GM21723 (cell line): Measurements from ENCODE around the gene C2CD2L.
"Not testable (repeated sequence)": the region's sequence is repeated elsewhere in the genome, so short reads cannot be mapped to it uniquely, and the experiment has no call there.

Source experiments
- ATAC-seq: cut with Tn5 transposase; IDR thresholded peaks from one replicate; pipeline ENCODE4 v1.9.1; 2021; ENCODE audit warnings: mild to moderate bottlenecking, moderate library complexity; ENCODE audit not compliant: unreplicated experiment

C2CD2L gene

DNA sequence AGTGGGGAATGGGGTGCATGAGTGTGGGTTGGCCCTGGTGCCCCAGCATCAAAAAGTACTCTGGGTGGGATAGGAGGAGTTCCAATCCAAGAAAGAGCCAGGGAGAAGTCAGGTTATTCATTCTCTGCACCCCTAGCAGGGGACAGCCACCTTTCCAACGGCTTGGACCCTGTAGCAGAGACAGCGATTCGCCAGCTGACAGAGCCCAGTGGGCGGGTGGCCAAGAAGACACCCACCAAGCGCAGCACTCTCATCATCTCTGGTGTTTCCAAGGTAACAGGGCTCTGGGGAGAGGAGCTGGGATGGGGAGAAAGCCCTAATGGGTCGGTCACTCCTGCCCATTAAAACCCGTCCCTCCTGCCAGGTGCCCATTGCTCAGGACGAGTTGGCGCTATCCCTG, 6.6 kb downstream of the C2CD2L start:
- ATAC-seq: no peak

DNA sequence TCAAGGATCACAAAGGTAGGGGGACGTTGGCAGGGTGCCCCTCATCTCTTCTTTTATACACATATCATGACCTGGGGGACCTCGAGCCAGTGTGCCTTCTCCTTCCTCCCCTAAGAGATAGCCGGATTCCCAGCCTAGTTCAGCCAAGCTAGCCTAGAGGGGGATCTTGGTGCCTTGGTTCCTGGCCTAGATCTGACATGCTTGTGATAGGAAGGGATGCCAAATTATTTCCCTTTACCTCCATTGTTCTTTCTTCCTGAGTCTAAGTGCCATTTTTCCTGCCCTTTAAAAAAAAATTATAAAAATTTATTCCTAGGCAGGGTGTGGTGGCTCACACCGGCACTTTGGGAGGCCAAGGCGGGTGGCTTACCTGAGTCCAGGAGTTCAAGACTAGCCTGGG, 7.2 kb downstream of the C2CD2L start:
- no peak for ATAC-seq

DNA sequence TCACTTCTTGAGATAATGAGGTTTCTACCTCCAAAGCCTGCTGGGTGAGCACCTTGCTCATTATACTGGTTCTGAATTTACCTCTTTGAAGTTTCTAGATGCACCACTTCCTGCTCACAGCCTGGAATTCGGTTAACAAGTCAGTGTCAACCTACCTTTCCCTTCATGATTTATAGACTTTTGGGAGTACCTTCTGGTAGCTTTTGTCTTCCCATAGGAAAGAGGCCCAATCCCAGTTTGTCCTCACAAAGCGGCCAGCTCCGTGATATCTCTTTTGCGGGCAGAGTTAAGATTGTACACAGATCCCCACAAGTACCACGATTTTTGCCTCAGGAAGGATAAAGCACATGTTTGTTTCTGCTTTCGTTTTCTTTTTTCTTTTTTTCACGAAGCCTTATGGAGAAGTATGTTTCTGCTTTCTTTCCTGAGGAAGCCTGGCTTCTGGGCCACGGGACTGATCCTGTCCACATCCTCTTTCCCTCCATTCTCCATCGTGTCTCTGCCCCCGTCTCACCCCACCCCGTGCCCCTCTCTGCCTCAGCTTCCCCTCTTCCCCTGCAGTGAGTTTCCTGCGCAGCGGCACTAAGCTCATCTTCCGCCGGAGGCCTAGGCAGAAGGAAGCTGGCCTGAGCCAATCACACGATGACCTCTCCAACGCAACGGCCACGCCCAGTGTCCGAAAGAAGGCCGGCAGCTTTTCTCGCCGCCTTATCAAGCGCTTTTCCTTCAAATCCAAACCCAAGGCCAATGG, 8.5 kb downstream of the C2CD2L start:
- no peak for ATAC-seq

DNA sequence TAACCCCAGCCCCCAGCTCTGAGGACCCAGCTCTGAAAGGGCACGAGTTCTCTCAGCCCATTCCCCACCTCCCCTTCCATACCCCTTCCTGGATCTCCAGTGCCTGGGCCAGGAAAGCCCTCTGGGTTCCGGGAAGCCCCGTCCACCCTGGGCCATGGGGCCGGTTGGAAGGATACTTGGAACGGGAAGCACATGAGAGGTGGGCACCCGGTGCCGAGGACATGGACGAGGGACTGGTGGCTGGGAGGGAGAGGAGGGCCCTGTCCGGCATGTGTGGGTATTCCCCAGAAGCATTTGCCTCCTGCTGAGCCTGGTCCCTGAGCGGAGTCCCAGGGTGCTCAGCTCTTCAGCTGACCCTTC, 9.1 kb downstream of the C2CD2L start:
- no peak for ATAC-seq

DNA sequence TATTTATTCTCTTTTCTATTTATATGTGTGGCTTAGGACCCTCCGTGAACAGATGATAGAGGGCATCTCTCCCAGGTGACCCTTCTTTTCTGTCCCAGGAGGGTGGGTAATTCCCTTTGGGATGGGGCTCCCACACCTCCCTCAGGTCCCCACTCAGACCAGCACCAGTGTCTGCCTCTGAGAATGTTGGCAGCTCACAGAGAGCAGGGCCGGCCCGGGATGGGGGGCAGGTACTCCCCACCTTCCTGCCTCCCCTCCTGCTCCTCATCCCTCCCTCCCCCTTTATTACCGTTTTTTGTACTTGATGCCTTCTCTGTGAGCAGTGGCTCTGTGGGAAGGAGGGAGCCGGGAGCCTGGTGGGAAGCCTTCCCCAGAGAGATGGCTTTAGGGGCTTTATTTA, 9.5 kb downstream of the C2CD2L start:
- ATAC-seq: no peak

DNA sequence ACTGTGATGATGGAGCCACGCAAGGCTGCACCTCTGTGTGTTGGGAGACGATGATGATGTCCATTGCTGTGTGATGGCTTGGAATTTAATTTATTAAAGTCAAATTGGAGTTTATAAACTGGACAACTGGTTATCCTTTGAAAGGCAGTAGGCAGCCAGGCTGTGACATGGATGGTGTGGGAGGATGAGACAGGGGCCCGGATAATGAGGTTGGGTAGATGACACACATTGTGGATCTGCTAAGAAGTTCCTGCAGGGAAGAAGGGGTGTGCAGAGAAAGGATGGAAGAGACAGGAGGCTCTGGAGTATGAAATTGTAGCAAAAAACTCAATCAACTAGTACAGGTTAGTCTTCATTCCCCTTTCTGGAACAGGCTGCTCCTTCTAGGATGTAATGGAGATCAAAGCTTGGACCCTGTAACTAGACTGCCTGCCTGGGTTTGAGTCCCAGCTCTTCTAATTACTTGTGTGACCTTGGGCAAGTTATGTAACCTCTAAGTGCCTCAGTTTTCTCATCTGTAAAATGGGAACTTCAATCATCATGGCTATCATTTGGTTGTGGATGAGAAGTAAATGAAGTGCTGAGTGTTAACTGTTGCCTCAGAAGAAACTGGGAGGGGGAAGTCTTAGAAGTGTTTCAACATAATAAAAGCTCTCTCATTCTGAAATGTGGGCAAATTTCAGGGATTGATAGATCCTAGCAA, 10.0 kb downstream of the C2CD2L start:
- ATAC-seq: no peak

- no peak for ATAC-seq
Observed at GRCh38 chr11:119118227-119118626, 11.1 kb downstream of the C2CD2L start.

DNA sequence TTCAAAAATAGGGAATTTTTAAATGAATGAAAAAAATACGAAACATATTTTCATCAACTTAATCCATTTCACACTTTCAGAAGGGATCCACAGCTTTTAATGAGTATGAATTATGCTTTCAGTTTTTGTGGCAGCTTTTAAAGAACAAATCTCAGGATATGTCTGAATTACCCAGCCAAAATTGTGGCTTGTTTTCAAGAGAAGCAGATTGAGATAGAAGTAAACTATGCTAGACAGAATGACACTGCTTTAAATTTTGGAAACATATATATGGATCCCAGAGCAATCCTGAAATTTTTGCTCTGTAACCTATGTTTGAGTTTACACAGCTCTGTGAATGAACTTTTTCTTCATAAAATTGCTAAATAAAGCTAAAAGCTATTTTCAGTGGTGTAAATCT, 11.8 kb downstream of the C2CD2L start:
- ATAC-seq: no peak

DNA sequence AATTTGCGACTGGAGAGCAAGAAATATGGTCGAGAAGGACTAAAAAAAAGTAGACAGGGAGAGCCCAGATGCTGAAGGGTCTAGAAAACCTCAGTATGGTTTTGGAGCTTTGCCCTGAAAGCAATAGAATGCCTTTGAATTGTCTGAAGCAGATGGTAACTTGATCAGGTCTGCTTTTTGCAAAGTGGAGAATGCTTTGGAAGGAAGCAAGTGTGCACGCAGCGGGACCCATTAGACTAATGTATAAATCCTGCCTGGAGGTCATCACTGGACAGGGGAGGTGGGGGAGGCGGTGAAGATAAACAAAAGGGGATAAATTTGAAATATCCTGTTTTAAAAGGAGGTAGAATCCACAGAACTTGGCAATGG, 13.5 kb downstream of the C2CD2L start:
- ATAC-seq: no peak

GRCh38 chr11:119121008-119121810, 14.1 kb downstream of the C2CD2L start, which contains the start of gene HINFP:
TSS of gene HINFP (plus strand) at chr11:119121580. CDS start at chr11:119126945, 5,365 bp downstream.
- ATAC-seq: peak; percentile 94

DNA sequence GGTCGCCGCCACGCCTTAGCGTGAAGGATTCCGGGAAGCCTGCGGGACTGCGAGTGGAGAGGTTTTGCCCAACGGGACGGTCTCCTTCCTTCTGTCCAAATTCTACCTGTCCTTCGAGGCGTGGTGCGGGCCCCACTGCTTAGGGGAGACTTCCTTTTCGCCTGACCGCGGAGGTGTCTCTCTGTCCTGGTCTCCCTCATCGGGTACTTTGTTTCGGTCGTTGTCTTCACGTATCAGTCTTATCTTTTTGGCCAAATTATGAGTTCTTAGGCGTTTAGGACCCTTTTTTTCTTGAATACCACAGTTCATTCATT, 14.6 kb downstream of the C2CD2L start:
- peak; percentile 18 for ATAC-seq

DNA sequence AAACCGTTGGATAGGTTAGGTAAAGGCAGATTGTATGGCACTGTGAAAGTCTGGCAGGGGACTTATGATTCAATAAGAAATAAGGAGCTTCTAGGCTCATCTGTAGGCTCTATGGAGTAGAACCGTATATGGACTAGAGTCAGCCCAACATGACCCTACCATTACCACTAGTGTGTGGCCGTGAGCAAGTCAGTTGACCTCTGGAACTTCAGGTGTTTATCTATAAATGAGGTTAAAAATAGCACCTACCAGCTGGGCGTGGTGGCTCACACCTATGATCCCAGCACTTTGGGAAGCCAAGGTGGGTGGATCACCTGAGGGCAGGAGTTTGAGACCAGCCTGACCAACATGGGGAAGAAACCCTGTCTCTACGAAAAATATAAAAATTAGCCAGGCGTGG, 18.7 kb downstream of the C2CD2L start:
- no peak for ATAC-seq

DNA sequence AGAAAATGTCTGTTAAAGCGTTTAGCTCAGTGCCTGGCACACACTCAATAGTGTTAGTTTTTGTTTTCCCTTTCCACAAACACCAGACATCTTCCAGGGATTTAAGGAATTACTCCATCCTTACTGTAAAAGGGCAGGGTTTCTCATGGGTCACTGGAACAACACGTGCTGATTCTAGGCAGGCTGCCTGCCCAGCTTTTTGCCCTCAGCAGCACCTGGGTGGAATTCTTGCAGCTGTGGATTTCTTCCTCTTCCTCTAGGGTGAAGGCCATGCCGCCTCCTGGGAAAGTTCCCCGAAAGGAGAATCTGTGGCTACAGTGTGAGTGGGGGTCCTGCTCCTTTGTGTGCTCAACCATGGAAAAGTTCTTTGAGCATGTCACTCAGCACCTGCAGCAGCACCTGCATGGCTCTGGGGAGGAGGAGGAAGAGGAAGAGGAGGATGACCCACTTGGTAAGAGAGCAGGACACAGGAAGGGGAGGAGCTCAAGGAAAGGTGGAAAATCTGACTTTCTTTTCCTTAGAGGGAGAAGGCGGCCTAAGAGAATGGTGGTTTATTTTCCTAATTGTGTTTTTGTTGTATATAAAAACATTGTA, 19.6 kb downstream of the C2CD2L start:
- no peak for ATAC-seq

- no peak for ATAC-seq
Observed at GRCh38 chr11:119130662-119131061, 23.5 kb downstream of the C2CD2L start.

DNA sequence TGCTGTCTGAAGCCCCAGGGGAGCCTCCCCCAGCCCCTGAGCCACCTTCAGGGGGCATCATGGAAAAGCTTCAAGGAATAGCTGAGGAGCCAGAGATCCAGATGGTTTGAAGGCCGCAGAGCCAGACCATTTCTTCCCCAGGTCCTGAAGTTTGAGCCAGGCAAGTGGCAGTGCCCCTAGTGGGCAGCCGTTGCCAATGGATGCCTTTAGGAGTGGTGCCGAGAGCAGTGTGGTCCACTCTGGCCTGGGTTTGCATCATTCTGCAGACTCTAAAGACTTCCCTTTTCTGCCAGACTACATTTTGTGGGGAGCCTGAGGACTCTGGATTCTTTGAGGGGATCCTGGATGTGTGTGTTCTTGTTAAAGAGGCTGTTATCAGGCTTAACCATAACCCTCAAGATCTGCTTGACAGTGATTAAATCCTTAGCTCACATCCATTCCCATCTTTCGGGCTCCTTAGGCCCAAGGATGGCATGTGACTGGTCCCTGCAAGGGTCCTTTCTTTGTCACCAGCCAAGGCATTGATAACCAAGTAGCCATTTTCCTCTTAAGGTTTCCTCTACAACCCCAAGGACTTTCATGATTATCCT, 27.3 kb downstream of the C2CD2L start:
- no peak for ATAC-seq

- not testable (repeated sequence) for ATAC-seq
Observed at GRCh38 chr11:119139276-119139675, 32.1 kb downstream of the C2CD2L start.

DNA sequence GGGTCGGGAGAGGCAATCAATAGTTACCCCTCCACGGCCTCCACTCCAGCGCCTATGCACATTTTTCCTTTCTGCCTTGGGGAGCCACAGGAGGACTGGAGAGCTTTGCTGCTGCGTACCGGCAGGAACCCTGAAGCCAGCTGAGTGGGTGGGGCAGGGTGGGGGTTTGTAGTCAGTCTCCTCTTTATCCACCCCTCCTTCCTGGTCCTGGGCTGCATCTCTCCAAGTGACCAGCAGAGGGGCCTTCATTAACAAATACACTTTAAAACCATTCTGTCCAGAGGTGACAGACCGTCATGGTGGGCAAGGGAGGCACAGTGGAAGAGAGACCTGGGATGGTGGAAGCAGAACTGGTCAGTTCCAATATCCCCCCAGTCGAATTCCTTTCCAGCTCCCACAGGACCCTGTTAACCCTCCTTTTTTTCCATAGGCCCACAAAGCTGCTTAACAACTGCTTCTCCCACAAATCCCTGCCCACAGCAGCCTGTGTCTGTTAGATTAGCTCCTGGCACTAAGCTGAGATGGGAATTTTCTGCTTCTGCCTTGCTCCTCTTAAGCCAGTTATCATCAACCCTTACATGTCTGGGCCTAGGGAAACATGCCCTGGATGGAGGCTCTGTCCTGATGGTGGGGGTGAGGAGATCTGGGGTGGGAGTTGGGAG, 37.8 kb downstream of the C2CD2L start:
- ATAC-seq: no peak

- ATAC-seq: no peak
Observed at GRCh38 chr11:119145551-119145950, 38.4 kb downstream of the C2CD2L start.

GRCh38 chr11:119147604-119148333, 40.6 kb downstream of the C2CD2L start:
- no peak for ATAC-seq

- ATAC-seq: no peak
Observed at GRCh38 chr11:119148720-119149017, 41.5 kb downstream of the C2CD2L start.
